SU-DHL-6 (cell line): Measurements from ENCODE around the gene HCAR2.
"Not testable (repeated sequence)": the region's sequence is repeated elsewhere in the genome, so short reads cannot be mapped to it uniquely, and the experiment has no call there.

ENCODE experiments used
- EZH2phosphoT487 ChIP-seq: fragments of 200-600 bp; sonication (generic), shearing (Covaris generic); conservative IDR thresholded peaks from 2 replicates; pipeline ENCODE4 v1.6.1; 2018; ENCODE audit warnings: mild to moderate bottlenecking, antibody characterized with exemption, low read length, moderate library complexity, mixed read lengths
- TF ChIP-seq, protein P1 (sequence below): fragments of 200-600 bp; sonication (generic); IDR thresholded peaks from one replicate; pipeline ENCODE4 v1.5.1; 2017; ENCODE audit warnings: antibody characterized with exemption, mild to moderate bottlenecking, low read length, moderate library complexity; ENCODE audit not compliant: insufficient read depth, poor library complexity, severe bottlenecking

DNA sequence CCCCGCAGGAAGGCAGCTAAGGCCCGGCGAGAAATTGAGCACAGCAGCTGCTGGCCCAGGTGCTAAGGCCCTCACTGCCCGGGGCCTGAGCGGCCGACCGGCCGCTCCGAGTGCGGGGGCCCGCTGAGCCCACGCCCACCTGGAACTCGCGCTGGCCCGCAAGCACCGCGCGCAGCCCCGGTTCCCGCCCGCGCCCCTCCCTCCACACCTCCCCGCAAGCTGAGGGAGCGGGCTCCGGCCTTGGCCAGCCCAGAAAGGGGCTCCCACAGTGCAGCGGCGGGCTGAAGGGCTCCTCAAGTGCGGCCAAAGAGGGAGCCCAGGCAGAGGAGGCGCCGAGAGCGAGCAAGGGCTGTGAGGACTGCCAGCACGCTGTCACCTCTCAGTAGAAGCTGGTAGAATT lies 26.4 kb downstream of the HCAR2 start:
- TF ChIP-seq, protein P1, sequence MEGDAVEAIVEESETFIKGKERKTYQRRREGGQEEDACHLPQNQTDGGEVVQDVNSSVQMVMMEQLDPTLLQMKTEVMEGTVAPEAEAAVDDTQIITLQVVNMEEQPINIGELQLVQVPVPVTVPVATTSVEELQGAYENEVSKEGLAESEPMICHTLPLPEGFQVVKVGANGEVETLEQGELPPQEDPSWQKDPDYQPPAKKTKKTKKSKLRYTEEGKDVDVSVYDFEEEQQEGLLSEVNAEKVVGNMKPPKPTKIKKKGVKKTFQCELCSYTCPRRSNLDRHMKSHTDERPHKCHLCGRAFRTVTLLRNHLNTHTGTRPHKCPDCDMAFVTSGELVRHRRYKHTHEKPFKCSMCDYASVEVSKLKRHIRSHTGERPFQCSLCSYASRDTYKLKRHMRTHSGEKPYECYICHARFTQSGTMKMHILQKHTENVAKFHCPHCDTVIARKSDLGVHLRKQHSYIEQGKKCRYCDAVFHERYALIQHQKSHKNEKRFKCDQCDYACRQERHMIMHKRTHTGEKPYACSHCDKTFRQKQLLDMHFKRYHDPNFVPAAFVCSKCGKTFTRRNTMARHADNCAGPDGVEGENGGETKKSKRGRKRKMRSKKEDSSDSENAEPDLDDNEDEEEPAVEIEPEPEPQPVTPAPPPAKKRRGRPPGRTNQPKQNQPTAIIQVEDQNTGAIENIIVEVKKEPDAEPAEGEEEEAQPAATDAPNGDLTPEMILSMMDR, result not testable (repeated sequence)
- not testable (repeated sequence) for TF ChIP-seq EZH2phosphoT487
